B cell (primary cell): Measurements from ENCODE around the gene OR51A4.

Source experiments
- CTCF ChIP-seq: fragments of 200-600 bp; IDR thresholded peaks from one replicate; pipeline ENCODE4 v1.8.0; 2022; ENCODE audit warnings: antibody characterized with exemption, mild to moderate bottlenecking
- EZH2 ChIP-seq: IDR thresholded peaks from 2 replicates; pipeline ENCODE4 v1.6.1; 2012; ENCODE audit warnings: borderline replicate concordance, low read depth, mild to moderate bottlenecking, moderate library complexity, low read length; ENCODE audit not compliant: insufficient read depth, poor library complexity, severe bottlenecking

GRCh38 chr11:4936745-4937144 lies 10.7 kb downstream of the OR51A4 start:
- TF ChIP-seq CTCF (no peak), EZH2 (no peak)
